ENCODE data around the gene SUDS3. TPM values are rescaled to one million over a fixed set of nuclear protein-coding genes. Genes with fewer than 3 reads are reported as not detected.

Gene SUDS3
- total and polyA plus RNA-seq, 7 donors = 8.3 to 27.8 (median 18.9) TPM

- peaks cover 12% of the 10 kb centered on the region for H3K4me1 ChIP-seq
- H3K9me3 ChIP-seq = no peaks in the 10 kb centered on the region
- H3K27ac ChIP-seq = no peak overlapping the region
- intact Hi-C loops (cut with DNase I) = no loop called here
- no peak for DNase-seq
- H3K4me3 ChIP-seq = no peak overlapping the region
- ATAC-seq = no peak
- H3K27me3 ChIP-seq (ENCODE audit: insufficient read depth in 3 of 3, low read length in 2 of 3) = no peaks in the 10 kb centered on the region
- no peak for TF ChIP-seq CTCF (IDR thresholded peaks at IDR 0.05)
- 91 to 96% (median 95%) methylated on average over 1 of the region's 1 CpG for WGBS, 3 donors
- H3K36me3 ChIP-seq (ENCODE audit: insufficient read depth in 1 of 2, low read depth in 1 of 2) = no peaks in the 10 kb centered on the region
These were observed 21.5 kb upstream of the SUDS3 start for GRCh38 chr12:118354903-118355302.

GRCh38 chr12:118355843-118356242 lies 20.5 kb upstream of the SUDS3 start:
- Histone ChIP-seq H3K4me1 (peaks cover 12% of the 10 kb centered on the region), H3K27ac (no peak overlapping the region), H3K4me3 (no peak overlapping the region), H3K9me3 (no peaks in the 10 kb centered on the region), H3K36me3 (ENCODE audit: insufficient read depth in 1 of 2, low read depth in 1 of 2) (no peaks in the 10 kb centered on the region), H3K27me3 (ENCODE audit: insufficient read depth in 3 of 3, low read length in 2 of 3) (no peaks in the 10 kb centered on the region)
- WGBS, 3 donors = 94 to 100% (median 100%) methylated on average over 1 of the region's 1 CpG
- ATAC-seq (no peak), DNase-seq (no peak)
- no peak for TF ChIP-seq CTCF (IDR thresholded peaks at IDR 0.05)
- intact Hi-C loops (cut with DNase I) = no loop called here

- H3K27ac ChIP-seq = peak overlapping the region; percentile 47
- no peak for DNase-seq
- no peak for TF ChIP-seq CTCF (IDR thresholded peaks at IDR 0.05)
- ATAC-seq = peak; percentile 37 to 87 (median 78)
- no peaks in the 10 kb centered on the region for H3K9me3 ChIP-seq
- intact Hi-C loops (cut with DNase I) = no loop called here
- no peak overlapping the region for H3K4me3 ChIP-seq
- H3K4me1 ChIP-seq = peaks cover 12% of the 10 kb centered on the region
- no peaks in the 10 kb centered on the region for H3K36me3 ChIP-seq (ENCODE audit: insufficient read depth in 1 of 2, low read depth in 1 of 2)
- WGBS, 3 donors = 13 to 18% (median 14%) methylated on average over 1 of the region's 1 CpG
- H3K27me3 ChIP-seq (ENCODE audit: insufficient read depth in 3 of 3, low read length in 2 of 3) = no peaks in the 10 kb centered on the region
These were observed 19.5 kb upstream of the SUDS3 start for GRCh38 chr12:118356809-118357256.

GRCh38 chr12:118357257-118358007 lies 18.9 kb upstream of the SUDS3 start:
- H3K27me3 ChIP-seq (ENCODE audit: insufficient read depth in 3 of 3, low read length in 2 of 3) = no peaks in the 10 kb centered on the region
- TF ChIP-seq CTCF (IDR thresholded peaks at IDR 0.05) = no peak
- H3K36me3 ChIP-seq (ENCODE audit: insufficient read depth in 1 of 2, low read depth in 1 of 2) = no peaks in the 10 kb centered on the region
- no peak overlapping the region for H3K4me3 ChIP-seq
- intact Hi-C loops (cut with DNase I) = no loop called here
- peaks cover 12% of the 10 kb centered on the region for H3K4me1 ChIP-seq
- peak overlapping the region; percentile 47 for H3K27ac ChIP-seq
- no peaks in the 10 kb centered on the region for H3K9me3 ChIP-seq
- DNase-seq (no peak), ATAC-seq (peak in 3 of 4 donors; percentile 49 to 75 (median 65))
- WGBS, 3 donors = 38 to 44% (median 39%) methylated on average over 7 of the region's 7 CpGs

- H3K9me3 ChIP-seq = no peaks in the 10 kb centered on the region
- no peak overlapping the region for H3K4me3 ChIP-seq
- WGBS, 3 donors = 92 to 95% (median 93%) methylated on average over 1 of the region's 1 CpG
- TF ChIP-seq CTCF (IDR thresholded peaks at IDR 0.05) = no peak
- H3K36me3 ChIP-seq (ENCODE audit: insufficient read depth in 1 of 2, low read depth in 1 of 2) = no peaks in the 10 kb centered on the region
- H3K27me3 ChIP-seq (ENCODE audit: insufficient read depth in 3 of 3, low read length in 2 of 3) = no peaks in the 10 kb centered on the region
- H3K4me1 ChIP-seq = peaks cover 12% of the 10 kb centered on the region
- intact Hi-C loops (cut with DNase I) = no loop called here
- DNase-seq = no peak
- no peak for ATAC-seq
- no peak overlapping the region for H3K27ac ChIP-seq
These were observed 18.4 kb upstream of the SUDS3 start for GRCh38 chr12:118358008-118358359.
